GM18511 (cell line): ENCODE measurements around the gene PHLPP1.

Experiments
- ATAC-seq: cut with Tn5 transposase; IDR thresholded peaks from one replicate; pipeline ENCODE4 v1.9.1; 2021; ENCODE audit warnings: mild to moderate bottlenecking, moderate library complexity; ENCODE audit not compliant: unreplicated experiment

The PHLPP1 gene

DNA sequence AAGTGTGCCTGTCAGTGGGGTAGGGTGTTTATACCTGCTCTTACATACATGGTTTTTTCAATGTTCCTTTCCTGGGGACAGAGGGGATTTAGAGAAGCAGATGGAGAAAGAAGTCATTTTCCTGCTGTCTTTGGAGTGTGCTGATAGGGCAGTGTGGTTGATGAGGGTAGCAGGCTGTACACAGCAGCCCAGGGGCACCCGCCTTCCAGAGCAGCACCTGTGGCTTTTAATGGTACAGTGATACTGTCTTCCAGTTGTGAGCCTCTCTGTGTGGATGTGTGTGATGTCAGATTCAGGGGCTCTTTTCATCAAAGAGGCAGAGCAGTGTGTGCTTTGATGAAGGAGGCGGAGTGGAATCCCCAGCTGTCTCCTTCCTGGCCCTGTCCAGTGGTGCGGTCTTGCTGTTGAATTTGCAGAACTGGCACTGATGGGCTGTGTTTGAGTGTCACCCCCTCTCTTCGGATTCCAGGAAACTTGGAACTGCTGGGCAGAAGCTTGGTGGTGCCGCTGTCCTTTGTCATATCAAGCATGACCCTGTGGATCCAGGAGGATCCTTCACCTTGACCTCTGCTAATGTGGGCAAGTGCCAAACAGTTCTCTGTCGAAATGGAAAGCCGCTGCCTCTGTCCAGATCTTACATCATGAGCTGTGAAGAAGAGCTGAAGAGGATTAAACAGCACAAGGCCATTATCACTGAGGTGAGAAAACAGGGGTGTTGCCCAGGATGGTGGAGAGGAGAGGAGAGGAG, 259.8 kb downstream of the PHLPP1 start:
- ATAC-seq, result no peak

DNA sequence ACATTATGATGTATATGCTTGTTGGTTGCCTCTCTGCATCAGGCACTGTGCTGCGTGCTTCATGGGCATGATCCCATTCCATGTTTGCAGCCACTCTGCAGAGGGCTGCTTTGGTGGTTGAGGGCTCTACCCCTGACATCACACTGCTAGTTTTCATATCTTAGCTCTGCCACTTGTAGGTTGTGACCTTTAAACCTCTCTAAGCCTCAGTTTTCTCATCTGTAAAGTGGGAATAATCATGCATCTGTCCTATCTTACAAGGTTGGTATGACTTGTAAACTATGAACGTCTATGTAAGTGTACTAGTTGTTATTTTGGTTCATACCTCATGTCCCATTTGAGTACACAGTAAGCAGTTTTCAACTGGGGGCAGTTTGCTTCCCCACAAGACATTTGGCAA, 260.4 kb downstream of the PHLPP1 start:
- ATAC-seq, result no peak

DNA sequence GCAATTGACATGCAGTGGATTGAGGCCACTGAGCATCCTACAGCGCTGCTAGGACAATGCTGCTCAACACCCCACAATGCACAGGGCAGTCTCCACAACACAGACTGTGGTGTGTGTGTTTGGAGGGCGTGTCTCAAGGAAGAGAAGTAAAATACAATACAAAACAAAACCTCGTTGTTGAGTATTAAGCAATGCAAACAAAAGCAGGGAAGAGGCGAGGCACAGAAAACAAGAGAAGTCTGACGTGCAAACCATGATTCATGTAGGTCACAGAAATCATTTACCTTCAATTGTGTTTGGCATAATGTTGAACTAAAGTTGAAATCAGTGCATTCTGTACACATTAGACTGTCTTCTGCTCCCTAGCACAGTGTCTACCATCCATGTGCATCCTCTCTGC, 260.9 kb downstream of the PHLPP1 start:
- ATAC-seq, result no peak

DNA sequence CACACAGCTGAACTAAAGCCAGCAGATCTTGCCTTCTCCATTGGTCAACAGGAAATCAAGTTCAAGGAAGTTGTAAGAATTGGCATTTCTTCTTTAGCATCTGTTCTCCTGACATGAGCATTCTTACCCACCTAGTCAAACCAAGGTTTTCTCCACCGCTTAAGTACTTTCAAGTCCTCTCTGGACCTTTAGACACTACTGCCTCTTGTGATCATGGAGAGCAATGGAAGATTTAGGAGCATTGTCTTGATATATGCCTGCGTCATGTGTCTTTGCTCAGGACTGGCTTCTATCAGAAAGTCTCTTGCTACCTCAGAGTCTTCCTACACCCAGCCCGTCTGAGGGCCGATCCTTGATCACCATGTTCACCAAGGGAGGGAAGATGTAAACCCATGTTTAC, 262.2 kb downstream of the PHLPP1 start:
- no peak for ATAC-seq

DNA sequence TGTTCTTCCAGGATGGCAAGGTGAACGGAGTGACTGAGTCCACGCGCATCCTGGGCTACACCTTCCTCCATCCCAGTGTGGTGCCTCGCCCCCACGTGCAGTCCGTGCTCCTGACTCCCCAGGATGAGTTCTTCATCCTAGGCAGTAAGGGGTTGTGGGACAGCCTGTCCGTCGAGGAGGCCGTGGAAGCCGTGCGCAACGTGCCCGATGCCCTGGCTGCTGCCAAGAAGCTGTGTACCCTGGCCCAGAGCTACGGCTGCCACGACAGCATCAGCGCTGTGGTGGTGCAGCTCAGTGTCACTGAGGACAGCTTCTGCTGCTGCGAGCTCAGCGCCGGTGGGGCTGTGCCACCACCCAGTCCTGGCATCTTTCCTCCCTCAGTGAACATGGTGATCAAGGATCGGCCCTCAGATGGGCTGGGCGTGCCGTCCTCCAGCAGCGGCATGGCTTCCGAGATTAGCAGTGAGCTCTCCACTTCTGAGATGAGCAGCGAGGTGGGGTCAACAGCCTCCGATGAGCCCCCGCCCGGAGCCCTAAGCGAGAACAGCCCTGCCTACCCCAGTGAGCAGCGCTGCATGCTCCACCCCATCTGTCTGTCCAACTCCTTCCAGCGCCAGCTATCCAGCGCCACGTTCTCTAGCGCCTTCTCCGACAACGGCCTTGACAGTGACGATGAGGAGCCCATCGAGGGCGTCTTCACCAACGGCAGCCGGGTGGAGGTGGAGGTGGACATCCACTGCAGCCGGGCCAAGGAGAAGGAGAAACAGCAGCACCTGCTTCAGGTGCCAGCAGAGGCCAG, 263.1 kb downstream of the PHLPP1 start:
- ATAC-seq, result no peak

DNA sequence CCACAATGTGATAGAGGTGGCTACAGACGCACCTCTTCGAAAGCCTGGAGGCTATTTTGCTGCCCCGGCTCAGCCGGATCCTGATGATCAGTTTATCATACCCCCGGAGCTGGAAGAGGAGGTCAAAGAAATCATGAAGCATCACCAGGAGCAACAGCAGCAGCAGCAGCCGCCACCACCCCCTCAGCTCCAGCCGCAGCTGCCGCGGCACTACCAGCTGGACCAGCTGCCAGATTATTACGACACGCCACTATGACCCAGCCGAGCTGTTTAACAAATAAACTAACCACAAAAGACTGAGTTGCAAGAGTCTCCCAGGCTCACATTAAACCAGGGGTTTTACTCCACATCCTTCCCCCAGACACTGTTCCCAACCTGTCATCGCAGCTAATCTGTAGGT, 263.8 kb downstream of the PHLPP1 start:
- ATAC-seq, result no peak

DNA sequence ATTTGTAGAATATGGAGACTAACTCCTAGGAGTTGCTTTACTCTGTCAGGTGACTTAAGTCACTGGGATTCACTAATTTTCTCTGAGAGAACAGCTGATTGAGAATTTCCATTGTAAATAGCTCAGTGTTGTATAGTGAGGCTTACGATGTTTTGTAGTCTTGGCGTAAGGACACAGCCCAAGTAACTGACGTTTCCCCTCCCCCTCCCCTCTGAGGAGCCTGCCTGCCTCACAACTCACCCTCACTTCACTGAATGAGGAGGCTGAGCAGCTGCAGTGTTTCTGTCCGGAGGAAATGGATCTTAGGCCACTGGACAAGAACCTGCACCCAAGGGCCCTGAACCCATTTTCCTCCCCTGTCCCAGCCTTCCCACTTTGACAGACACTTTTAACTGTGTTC, 264.6 kb downstream of the PHLPP1 start:
- ATAC-seq, result no peak

DNA sequence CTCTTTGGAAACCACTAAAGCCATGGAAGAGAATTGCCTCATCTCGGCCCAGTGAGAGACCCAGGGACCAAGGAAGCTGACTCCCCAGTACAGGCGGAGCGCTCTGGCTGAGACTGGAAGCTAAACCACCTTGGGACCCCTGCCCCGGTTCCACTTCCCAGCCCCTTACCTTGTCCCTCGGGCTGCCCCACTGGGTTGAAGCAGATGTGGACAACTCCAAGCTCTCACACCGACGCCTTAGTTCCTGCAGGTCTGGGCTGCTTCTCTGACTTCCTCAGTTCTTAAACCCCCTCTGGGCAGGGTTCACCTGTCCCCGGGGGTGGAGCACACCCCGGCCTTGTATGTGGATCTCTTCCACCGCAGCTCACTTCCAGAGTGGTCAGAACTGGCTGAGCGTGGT, 266.2 kb downstream of the PHLPP1 start:
- ATAC-seq, result no peak

DNA sequence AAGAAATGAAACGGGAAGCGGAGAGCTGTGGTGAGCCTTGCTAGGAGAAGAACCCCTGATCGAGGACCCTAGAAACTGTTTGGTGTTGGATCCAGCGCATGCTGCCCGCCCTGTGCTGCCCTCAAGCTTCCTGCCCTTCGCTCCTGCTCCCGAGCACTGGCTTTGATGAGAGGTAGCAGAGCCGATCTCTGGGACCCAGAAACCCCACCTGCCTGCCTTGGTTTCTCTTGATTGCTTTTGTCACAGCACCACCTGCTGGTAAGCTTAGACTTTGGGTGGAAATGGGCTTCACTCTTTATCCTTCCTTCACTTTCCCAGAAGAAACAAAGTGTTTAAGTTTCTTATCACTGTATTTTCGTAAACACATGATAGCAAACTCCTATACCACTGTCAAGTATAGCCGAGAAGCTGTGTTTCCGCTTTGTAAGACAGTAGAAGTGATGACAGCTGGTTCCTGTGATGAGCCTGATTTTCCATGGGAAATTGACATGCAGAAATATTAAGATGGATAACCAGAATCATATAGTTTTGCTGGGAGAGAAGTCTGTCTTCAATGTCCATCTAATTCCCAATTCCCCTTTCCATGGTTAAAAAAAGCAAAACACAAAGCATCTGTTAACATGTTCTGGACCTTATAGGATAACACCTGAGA, 267.4 kb downstream of the PHLPP1 start:
- peak; percentile 63 for ATAC-seq

DNA sequence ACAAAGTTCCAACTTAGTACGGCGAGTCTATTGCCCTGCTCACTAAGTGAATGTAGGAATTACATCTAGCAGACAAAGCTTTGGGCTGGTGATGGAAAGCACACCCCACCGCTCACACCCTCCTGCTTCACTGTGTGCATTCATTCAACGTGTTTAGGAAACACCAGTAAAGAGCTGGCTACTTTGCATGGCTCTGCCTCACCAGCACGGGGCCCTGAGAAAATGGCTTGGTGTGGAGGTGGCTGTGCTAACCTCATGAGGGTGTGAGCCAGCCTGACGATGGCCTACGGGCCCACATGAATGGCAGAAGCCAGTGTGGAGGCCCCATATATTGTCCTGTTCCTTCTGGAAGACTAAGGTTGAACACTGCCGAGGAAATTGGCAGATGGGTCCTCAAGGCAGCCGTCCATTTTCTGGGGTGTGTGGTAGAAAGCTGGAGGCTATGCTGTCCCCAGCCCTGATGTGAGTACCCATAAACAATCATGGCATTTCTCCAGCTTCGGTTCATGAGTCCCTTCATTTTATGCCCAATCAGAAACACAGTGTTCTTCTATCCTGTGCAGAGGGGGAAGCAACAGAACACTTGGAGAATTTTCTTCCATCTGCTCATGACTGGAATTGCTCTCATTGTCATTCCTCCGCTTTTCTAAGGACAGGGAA, 269.4 kb downstream of the PHLPP1 start:
- ATAC-seq, result no peak

DNA sequence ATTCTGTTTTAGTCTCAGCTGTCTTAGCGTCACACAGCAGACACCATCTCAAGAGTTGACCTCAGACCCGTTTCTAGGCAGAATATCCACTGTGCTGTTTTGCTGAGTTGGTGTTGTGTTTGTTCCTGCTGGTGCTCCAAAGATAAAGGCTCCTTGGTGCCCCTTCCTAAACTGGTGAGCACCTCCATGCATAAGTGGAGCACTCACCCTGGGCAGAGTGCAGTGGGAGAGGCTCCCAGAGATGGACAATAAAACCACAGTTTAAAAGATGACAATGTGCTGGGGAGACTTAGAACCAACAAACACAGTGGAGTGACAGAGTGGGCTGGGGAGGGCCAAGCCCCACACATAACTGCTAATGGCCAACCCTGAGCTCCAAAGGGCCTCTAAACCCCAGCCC, 271.1 kb downstream of the PHLPP1 start:
- ATAC-seq, result no peak

DNA sequence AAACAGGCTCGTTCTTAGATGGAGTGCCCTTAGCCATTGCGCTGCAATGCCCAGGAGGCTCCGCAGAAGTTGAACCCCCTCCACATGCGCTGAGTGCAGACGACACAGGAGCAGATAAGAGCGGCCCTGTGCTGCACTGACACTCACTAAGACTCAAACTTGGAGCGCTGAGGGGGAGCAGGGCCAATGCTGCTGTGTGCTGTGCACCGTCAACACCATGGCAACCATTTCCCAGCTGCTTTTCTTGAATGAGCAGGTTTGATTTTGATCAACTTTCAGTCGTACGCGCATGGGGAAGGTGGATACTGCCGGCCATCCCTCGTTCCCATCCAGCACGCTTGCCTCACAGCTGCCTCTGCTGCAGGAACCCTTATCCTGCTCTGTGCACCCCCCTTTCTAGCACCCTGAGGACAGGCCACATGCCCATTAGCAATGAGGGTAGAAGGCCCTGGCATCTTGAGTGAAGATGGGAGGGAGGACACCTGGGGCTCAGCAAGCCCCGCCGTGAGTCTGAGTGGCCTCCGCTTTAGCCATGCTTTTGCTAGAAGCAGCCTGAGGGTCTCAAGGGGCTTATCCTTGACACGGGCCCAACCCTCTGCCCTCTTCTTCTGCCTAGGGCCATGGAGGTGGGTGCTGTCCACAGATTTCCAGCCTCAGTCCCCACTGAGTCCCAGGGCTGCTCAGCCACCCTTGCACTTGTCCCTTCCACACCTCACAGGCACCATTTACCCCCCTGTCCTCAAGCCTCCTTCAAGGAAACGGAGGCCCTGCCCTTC, 271.9 kb downstream of the PHLPP1 start:
- no peak for ATAC-seq

DNA sequence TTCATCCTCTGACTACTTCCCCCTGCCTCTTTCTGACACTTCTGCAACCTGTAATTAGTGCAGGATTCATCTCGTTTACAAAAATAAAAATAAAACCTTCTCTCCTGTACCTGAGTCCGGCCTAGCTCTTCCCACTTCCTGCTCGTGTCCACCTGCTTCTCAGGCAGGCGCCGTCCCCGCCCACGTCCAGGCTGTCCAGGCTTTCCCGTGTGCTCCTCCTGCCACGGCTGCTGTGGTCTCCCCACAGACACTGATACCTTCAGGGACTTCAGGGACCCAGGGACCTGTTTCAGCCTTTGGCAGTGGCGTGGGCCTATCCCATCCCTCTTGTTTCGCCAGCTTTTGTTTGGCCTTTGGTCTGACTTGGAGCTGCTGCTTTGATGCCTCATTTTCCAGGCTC, 272.5 kb downstream of the PHLPP1 start:
- ATAC-seq, result no peak

DNA sequence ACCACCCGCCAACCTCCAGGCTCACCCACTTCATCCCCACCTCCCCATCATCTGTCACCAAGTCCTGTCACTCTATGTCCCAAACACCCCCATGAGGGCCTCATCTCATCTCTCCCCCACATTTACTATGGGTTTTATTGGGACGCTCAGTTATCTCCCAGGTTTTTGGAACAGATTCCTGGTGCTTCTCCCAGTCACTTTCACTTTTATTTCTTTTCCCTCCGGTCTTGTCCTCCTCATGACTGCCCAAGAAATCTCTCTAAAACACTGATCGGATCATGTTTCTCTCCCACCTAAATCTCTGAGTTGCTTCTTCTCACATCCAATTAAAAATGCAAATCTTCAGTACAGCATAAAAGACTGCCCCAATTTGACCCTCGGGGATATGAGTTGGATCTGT, 273.1 kb downstream of the PHLPP1 start:
- no peak for ATAC-seq

DNA sequence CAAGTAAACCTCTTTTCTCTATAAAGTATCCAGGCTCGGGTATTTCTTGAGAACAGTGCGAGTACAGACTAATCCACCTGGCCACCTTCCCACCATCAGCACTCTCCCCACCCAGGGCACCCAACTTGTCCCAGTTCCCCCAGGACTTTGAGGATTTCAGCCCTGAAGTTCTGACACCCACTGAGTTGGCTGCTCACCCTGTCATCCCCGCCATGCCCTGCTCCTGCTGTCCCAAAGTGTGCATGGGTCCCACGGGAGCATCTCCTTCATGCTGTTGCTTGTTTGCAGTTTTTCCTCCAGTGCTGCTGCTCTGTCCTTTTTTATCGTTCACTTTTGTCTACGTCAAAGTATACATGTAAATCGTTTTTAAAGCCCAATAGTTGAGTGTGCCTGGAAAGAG, 273.9 kb downstream of the PHLPP1 start:
- no peak for ATAC-seq

DNA sequence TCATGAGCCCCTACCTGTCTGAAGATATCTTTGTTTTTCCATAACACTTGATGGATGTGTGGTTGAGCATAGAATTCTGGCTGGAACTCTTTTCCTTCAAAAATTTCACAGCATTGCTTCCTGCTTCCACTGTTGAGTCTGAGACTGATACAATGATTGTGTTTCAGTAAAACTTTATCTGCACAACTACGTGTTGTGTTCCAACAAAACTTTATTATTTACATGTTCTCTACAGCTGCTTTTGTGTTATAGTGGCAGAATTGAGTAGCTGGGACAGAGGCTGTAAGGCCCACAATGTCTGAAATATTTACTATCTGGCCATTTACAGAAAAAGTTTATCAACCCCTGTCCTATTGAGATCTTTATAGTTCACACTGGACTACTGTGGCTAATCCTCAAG, 275.3 kb downstream of the PHLPP1 start:
- ATAC-seq, result no peak

DNA sequence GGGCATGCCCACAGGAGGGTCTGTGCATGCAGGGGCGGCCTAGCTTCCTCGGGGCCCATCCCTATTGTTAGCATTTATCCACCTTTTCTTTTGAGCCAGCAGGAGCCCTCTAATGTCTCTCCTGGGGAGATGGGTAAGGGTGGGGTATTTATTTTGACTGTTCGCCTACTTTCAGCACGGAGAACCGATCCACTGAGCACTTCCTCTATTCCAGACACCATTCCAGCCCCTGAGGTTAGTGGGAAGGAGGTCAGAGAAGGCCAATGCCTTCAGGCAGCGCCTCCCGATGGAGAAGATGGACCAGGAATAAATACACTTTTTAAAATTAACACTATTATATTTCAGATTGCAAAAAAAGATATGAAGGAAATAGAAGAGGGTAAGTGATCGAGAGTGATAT, 276.0 kb downstream of the PHLPP1 start:
- no peak for ATAC-seq

DNA sequence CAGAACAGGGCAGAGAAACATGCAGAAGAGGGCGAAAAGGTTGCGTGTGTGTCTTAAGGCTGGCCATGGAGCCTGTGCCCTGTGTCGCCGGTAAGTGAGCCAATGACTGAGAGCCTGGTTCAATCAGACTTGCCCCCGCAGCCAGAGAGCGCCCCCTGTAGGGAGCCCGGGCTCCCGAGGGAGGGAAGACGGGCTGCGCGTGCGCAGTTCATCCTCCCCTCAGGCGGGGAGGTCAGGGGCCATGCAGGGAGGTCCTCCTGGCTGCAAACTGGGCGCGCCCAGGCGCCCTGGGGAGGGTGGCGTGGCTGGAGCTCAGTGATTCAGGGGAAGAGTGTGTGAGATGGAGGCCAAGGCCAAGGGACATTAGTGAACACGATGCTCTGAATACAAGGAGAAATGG, 276.6 kb downstream of the PHLPP1 start:
- ATAC-seq, result no peak

DNA sequence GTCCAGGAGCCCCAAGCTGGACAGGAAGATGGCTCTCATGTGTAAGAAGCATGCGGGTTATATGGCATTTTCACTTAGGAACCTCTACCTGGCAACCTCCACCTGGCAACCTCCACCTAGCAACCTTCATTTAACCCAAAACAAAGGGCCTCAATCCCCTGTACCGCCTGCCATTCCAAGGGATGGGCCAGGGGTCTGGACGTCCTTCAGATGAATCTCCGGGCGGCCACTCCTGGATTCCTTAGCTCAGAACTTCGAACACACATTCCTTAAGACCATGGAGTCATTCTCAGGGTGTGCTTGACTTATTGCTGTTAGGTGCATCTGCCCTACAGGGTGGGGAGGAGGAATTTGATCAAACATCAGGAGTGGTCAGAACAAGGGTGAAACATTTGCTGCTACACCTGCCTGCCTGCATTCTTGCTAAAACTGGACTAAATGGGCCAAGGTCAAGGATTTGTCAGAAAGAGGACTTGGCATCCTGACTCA, 277.6 kb downstream of the PHLPP1 start:
- ATAC-seq, result no peak

DNA sequence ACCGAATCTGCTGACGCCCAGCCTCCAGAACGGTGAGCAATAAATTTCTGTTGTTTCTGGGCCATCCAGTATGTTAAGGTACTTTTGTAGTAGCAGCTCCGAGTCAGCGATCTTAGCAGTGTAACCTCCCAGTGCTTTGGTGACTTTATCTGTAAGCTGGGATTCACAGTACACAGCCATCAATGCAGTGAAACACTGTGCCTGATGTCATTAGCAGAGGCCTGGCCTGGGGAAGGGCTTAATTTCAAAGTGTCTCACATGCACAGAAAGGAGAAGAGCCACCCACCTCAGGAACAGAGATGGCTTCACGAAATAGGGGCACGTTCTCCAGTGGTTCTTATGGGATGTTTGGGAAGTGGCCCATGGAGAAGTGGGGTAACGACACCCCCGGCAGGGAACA, 281.2 kb downstream of the PHLPP1 start:
- no peak for ATAC-seq

DNA sequence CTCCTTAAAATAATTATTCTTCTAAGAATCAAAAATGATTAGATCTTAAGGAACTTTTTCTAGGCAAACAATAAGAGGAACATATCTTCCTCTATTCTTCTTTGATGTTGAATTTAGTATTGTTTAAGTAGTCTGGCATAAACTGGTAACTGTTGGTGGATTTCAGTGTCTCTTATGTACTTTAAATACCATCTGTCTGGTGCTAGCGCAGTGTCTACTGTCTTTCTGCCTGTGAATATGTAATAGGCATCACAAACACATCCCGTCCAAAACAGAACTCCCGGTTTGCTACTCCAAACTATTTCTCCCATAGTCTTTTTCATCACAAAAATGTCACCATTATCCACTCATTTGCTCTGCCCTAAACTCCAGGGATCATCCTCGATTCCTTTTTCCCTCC, 281.7 kb downstream of the PHLPP1 start:
- ATAC-seq, result no peak
